HEK293T (cell line): ENCODE data around the gene C1QTNF7.

Experiments
- CTCF ChIA-PET: fragments of 350-600 bp; formaldehyde crosslinking; extraction: SDS; loops from one replicate; lab custom pipeline; 2021; ENCODE audit warnings: antibody characterized with exemption, inconsistent platforms; lab: Yijun Ruan, JAX
- POLR2A ChIA-PET: fragments of 350-600 bp; formaldehyde crosslinking; extraction: SDS; loops from one replicate; lab custom pipeline; 2020; ENCODE audit warnings: antibody characterized with exemption, inconsistent platforms; lab: Yijun Ruan, JAX
- DNase-seq: peaks from one replicate; pipeline ENCODE4 v3.0.0; 2012; ENCODE audit warnings: mixed read lengths; ENCODE audit errors: extremely low spot score
- ARNT ChIP-seq: fragments of 450-650 bp; IDR thresholded peaks from 2 replicates; pipeline ENCODE4 v1.6.1; 2017; ENCODE audit warnings: mild to moderate bottlenecking
- BHLHE40 ChIP-seq: fragments of 450-650 bp; IDR thresholded peaks from 2 replicates; pipeline ENCODE4 v1.6.1; 2016; ENCODE audit warnings: mild to moderate bottlenecking, moderate library complexity, borderline replicate concordance
- CTBP1 ChIP-seq: fragments of 450-650 bp; IDR thresholded peaks from 2 replicates; pipeline ENCODE4 v1.6.1; 2016; ENCODE audit warnings: borderline replicate concordance
- ELF4 ChIP-seq: fragments of 450-650 bp; IDR thresholded peaks from 2 replicates; pipeline ENCODE4 v1.6.1; 2017; ENCODE audit warnings: antibody characterized with exemption
- FOXA1 ChIP-seq: fragments of 450-650 bp; IDR thresholded peaks from 2 replicates; pipeline ENCODE4 v1.6.1; 2016; ENCODE audit warnings: mild to moderate bottlenecking
- FOXK2 ChIP-seq: fragments of 450-650 bp; IDR thresholded peaks from 2 replicates; pipeline ENCODE4 v1.6.1; 2016; ENCODE audit warnings: mild to moderate bottlenecking
- FOXM1 ChIP-seq: fragments of 450-650 bp; IDR thresholded peaks from 2 replicates; pipeline ENCODE4 v1.6.1; 2017; ENCODE audit warnings: mild to moderate bottlenecking, borderline replicate concordance
- HDGF ChIP-seq: fragments of 450-650 bp; IDR thresholded peaks from 2 replicates; pipeline ENCODE4 v1.6.1; 2017; ENCODE audit warnings: antibody characterized with exemption, borderline replicate concordance
- L3MBTL2 ChIP-seq: fragments of 450-650 bp; conservative IDR thresholded peaks from 2 replicates; pipeline ENCODE4 v1.6.1; 2016; ENCODE audit warnings: mild to moderate bottlenecking
- LEF1 ChIP-seq: fragments of 450-650 bp; IDR thresholded peaks from 2 replicates; pipeline ENCODE4 v1.6.1; 2017; ENCODE audit warnings: mild to moderate bottlenecking, borderline replicate concordance
- NFRKB ChIP-seq: fragments of 450-650 bp; IDR thresholded peaks from 2 replicates; pipeline ENCODE4 v1.6.1; 2016; ENCODE audit warnings: mild to moderate bottlenecking, moderate library complexity
- SP1 ChIP-seq: fragments of 450-650 bp; IDR thresholded peaks from 2 replicates; pipeline ENCODE4 v1.6.1; 2017
- SUZ12 ChIP-seq: fragments of 450-650 bp; IDR thresholded peaks from 2 replicates; pipeline ENCODE4 v1.6.1; 2016; ENCODE audit warnings: mild to moderate bottlenecking
- TARDBP ChIP-seq: fragments of 450-650 bp; IDR thresholded peaks from 2 replicates; pipeline ENCODE4 v1.6.1; 2016
- ZNF384 ChIP-seq: fragments of 450-650 bp; IDR thresholded peaks from 2 replicates; pipeline ENCODE4 v1.6.1; 2016
- TF ChIP-seq, protein P1 (sequence below): fragments of 450-650 bp; IDR thresholded peaks from 2 replicates; pipeline ENCODE4 v1.6.1; 2016

Gene C1QTNF7

DNA sequence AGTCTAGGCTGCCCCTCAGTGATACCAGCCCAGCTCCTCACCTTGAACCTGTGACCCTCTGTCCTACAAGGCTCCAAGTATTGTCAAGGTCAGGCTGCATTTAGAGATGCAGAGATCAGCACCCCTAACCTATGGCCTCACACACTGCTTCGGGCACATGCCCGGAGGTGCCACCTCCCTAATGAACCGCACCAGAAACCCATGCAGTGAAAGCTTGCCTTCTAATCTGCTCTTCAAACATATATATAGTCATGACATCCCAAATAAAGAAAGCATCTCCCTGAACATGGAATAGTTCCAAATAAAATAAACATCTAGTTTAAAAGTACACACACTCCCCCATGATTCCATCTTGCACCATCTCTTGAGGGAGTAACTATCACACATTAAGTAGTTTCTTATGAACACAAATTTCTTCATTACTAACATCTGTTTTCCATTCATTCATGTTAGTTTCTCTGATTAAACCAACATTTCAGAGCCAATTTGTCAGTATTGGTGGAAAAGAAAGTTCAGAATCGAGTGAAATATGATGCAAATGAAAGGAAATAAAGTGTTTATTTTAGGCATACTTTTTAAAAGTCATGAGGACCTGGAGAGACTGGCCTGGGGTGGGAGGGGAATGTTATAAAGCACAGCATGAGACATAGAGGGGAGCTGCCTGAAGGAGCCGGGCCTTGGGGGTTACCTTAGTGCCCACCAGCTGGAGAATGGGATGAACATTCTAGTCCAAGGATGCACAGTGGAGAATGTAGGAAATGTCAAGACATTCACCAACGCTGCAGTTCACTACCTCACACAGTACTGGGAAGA lies 61.0 kb downstream of the C1QTNF7 start:
- no peak for DNase-seq
- ChIA-PET POLR2A (no interaction called here), CTCF (no interaction called here)
- TF ChIP-seq SP1 (no peak), SUZ12 (no peak), CTBP1 (no peak), ZNF384 (no peak), ARNT (no peak)
- TF ChIP-seq, protein P1, sequence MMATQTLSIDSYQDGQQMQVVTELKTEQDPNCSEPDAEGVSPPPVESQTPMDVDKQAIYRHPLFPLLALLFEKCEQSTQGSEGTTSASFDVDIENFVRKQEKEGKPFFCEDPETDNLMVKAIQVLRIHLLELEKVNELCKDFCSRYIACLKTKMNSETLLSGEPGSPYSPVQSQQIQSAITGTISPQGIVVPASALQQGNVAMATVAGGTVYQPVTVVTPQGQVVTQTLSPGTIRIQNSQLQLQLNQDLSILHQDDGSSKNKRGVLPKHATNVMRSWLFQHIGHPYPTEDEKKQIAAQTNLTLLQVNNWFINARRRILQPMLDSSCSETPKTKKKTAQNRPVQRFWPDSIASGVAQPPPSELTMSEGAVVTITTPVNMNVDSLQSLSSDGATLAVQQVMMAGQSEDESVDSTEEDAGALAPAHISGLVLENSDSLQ = no peak

DNA sequence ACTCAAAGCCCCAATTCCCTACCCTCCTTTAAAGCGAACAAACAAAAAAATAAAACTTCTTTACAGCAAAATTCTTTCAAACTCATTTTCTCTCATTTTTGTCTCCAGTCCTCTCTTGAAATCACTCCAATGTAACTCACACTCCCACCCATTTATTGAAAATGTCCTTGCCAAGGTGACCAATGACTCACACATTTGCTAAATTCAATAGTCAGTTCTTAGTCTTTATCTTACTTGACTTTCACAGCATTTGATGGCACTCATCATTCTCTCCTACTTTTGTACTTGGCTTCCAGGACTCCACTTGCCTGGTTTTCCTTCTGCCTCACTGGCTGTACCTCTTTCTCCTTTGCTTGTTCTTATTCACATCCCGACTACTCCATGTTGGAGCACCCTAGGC lies 61.7 kb downstream of the C1QTNF7 start:
- CTCF ChIA-PET = no interaction called here
- no peak for DNase-seq
- no peak for TF ChIP-seq FOXA1
- no peak for TF ChIP-seq TARDBP
- TF ChIP-seq BHLHE40 = no peak
- no peak for TF ChIP-seq CTBP1
- TF ChIP-seq ARNT = no peak
- no peak for TF ChIP-seq FOXM1
- no peak for TF ChIP-seq L3MBTL2
- no peak for TF ChIP-seq HDGF
- TF ChIP-seq NFRKB = no peak
- no peak for TF ChIP-seq LEF1
- no peak for TF ChIP-seq ZNF384
- TF ChIP-seq SUZ12 = no peak
- TF ChIP-seq SP1 = no peak
- TF ChIP-seq, protein P1 = no peak
- no peak for TF ChIP-seq ELF4
- no peak for TF ChIP-seq FOXK2
- POLR2A ChIA-PET = no interaction called here

DNA sequence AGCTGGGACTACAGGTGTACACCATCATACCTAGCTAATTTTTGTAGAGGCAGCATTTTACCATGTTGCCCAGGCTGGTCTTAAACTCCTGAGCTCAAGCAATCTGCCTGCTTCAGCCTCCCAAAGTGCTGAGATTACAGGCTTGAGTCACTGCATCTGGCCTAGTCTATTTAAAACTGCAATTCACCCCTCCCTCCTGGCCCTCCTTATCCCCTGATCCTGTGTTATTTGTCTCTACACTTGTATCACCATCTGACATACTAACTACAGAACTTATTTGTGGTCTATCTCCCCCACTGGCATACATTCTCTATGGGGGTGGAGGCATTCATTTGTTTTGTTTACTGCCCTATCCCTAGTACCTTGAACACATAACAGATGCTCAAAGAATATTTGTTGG lies 65.6 kb downstream of the C1QTNF7 start:
- POLR2A ChIA-PET = no interaction called here
- DNase-seq = no peak
- TF ChIP-seq SUZ12 = no peak
- no peak for TF ChIP-seq NFRKB
- no peak for TF ChIP-seq ZNF384
- TF ChIP-seq ELF4 = no peak
- TF ChIP-seq FOXK2 = no peak
- TF ChIP-seq ARNT = no peak
- no peak for TF ChIP-seq CTBP1
- no peak for TF ChIP-seq L3MBTL2
- no peak for TF ChIP-seq BHLHE40
- CTCF ChIA-PET = no interaction called here

DNA sequence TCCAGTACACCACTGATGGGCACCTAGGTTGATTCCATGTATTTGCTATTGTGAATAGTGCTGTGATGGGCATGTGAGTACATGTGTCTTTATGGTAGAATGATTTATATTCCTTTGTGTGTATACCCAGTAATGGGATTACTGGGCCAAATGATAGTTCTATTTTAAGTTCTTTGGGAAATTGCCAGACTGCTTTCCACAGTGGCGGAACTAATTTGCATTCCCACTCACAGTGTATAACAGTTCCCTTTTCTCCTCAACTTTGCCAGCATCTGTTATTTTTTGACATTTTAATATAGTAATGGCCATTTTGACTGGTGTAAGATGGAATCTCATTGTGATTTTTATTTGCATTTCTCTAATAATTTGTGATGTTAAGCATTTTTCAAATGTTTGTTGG lies 67.8 kb downstream of the C1QTNF7 start:
- no peak for DNase-seq
- POLR2A ChIA-PET = no interaction called here
- CTCF ChIA-PET = no interaction called here
- TF ChIP-seq L3MBTL2 (no peak), SP1 (no peak), FOXA1 (no peak), FOXM1 (no peak), NFRKB (no peak), LEF1 (no peak), SUZ12 (no peak)
- TF ChIP-seq, protein P1 = no peak
